CD4-positive, alpha-beta T cell (primary cell): ENCODE data around the gene GPRASP3. TPM values are rescaled to one million over a fixed set of nuclear protein-coding genes. Genes with fewer than 3 reads are reported as not detected.
A peak's percentile ranks its signal among the peaks of the same experiment; 100 is the strongest.
"Not testable (repeated sequence)": the region's sequence is repeated elsewhere in the genome, so short reads cannot be mapped to it uniquely, and the experiment has no call there.

Experiments used
- ATAC-seq: fragments of 200-7000 bp; cut with Tn5 transposase; one replicate; pipeline ENCODE4 v1.10.0; 2022; ENCODE audit warnings: mild to moderate bottlenecking; ENCODE audit not compliant: poor library complexity
- CTCF ChIA-PET: fragments of 350-600 bp; sonication (Branson Sonifier 250); formaldehyde crosslinking; loops from one replicate; lab custom pipeline; 2021; ENCODE audit warnings: antibody characterized with exemption, inconsistent platforms; lab: Charles Lee
- POLR2A ChIA-PET: fragments of 350-600 bp; sonication (Branson Sonifier 250); formaldehyde crosslinking; loops from one replicate; lab custom pipeline; 2021; ENCODE audit warnings: antibody characterized with exemption, inconsistent platforms; lab: Charles Lee
- DNase-seq, 14 experiments: peaks; one replicate each; pipeline ENCODE4 v3.0.0-alpha.2; 2013 to 2020; ENCODE audit warnings: mixed read lengths in 2 of 14
- H3K27ac ChIP-seq, 2 donors: one replicate each; pipeline versions ENCODE4 v1.5.1 to v1.7.0; 2013; ENCODE audit warnings: low read length in 2 of 2, low read depth in 1 of 2, mild to moderate bottlenecking in 1 of 2
- H3K27me3 ChIP-seq, 2 experiments: 1 replicate in 1 of 2; 2 replicates in 1 of 2; pipeline versions ENCODE4 v1.6.1 to v1.7.0; 2013; ENCODE audit warnings: low read length in 2 of 2, control low read depth in 1 of 2, mild to moderate bottlenecking in 1 of 2, moderate library complexity in 1 of 2; ENCODE audit not compliant: insufficient read depth in 2 of 2, control insufficient read depth in 1 of 2
- H3K36me3 ChIP-seq: one replicate; pipeline ENCODE4 v1.6.1; 2013; ENCODE audit warnings: low read length, control low read depth; ENCODE audit not compliant: insufficient read depth
- H3K4me1 ChIP-seq: one replicate; pipeline ENCODE4 v1.6.1; 2013; ENCODE audit warnings: low read length, control low read depth; ENCODE audit not compliant: insufficient read depth
- H3K4me3 ChIP-seq: one replicate; pipeline ENCODE4 v1.5.1; 2013; ENCODE audit warnings: mild to moderate bottlenecking, low read length, moderate library complexity
- H3K9me3 ChIP-seq, 2 experiments: 1 replicate in 1 of 2; 2 replicates in 1 of 2; pipeline versions ENCODE4 v1.6.1 to v1.7.0; 2013; ENCODE audit warnings: low read length in 2 of 2, mild to moderate bottlenecking in 2 of 2, control low read depth in 1 of 2, moderate library complexity in 1 of 2; ENCODE audit not compliant: control insufficient read depth in 1 of 2, insufficient read depth in 1 of 2
- H3K27ac Mint-ChIP-seq: one replicate; pipeline ENCODE4 v1.8.0; 2020; ENCODE audit warnings: mixed read lengths
- H3K27me3 Mint-ChIP-seq: one replicate; pipeline ENCODE4 v1.8.0; 2021; ENCODE audit warnings: mixed read lengths
- H3K36me3 Mint-ChIP-seq: one replicate; pipeline ENCODE4 v1.8.0; 2021; ENCODE audit warnings: low read depth, mixed read lengths
- H3K4me1 Mint-ChIP-seq: one replicate; pipeline ENCODE4 v1.8.0; 2021; ENCODE audit warnings: low read depth, mixed read lengths
- H3K4me3 Mint-ChIP-seq: one replicate; pipeline ENCODE4 v1.8.0; 2020; ENCODE audit warnings: mild to moderate bottlenecking, mixed read lengths
- H3K9me3 Mint-ChIP-seq: one replicate; pipeline ENCODE4 v1.8.0; 2020; ENCODE audit warnings: mixed read lengths
- CTCF ChIP-seq: fragments of 200-600 bp; IDR thresholded peaks from one replicate; pipeline ENCODE4 v1.8.0; 2022; ENCODE audit warnings: antibody characterized with exemption, mild to moderate bottlenecking
- intact Hi-C, 2 experiments: fragments of 100-400 bp; cut with DNase I in 1 of 2; cut with micrococcal nuclease in 1 of 2; formaldehyde crosslinking; loops; one replicate each; pipeline versions ENCODE4 v1.15.1 to v1.9.0; 2023 to 2025; cut with DNase I, micrococcal nuclease
- total RNA-seq, 174 experiments: library from RNA in 2 of 174; stranded (reverse) in 2 of 174; gene quantifications; one replicate each; pipeline ENCODE4 v1.2.3 and lab custom pipeline; 2021 to 2026

GPRASP3 gene
- total RNA-seq, 2 experiments from 2014 or later = 1.5 to 2.6 TPM

- H3K9me3 Mint-ChIP-seq = no peaks in the 10 kb centered on the region
- CTCF ChIA-PET = no interaction called here
- peaks cover 6% of the 10 kb centered on the region for H3K36me3 Mint-ChIP-seq
- H3K27me3 Mint-ChIP-seq = peaks cover 10% of the 10 kb centered on the region
- Histone ChIP-seq H3K36me3 (no peaks in the 10 kb centered on the region), H3K27me3 (peaks cover 0 to 5% of the 10 kb centered on the region in 2 experiments), H3K4me3 (no peak overlapping the region), H3K27ac (no peak overlapping the region), H3K4me1 (peaks cover 19% of the 10 kb centered on the region), H3K9me3 (no peaks in the 10 kb centered on the region)
- POLR2A ChIA-PET = no interaction called here
- intact Hi-C loops = loop anchor here in 1 of 2 experiments (5.0 kb wide), 2 partner anchors 54 to 784 kb away; partner anchors contain the start of gene ZMAT1
- no peak overlapping the region for H3K27ac Mint-ChIP-seq
- DNase-seq (no peak), ATAC-seq (no peak)
- H3K4me3 Mint-ChIP-seq = no peak overlapping the region
- TF ChIP-seq CTCF = no peak
- H3K4me1 Mint-ChIP-seq = peaks cover 25% of the 10 kb centered on the region
These were observed 4.6 kb upstream of the GPRASP3 start for GRCh38 chrX:102715967-102716366.

GRCh38 chrX:102721169-102721506 lies 595 bp downstream of the GPRASP3 start:
- ATAC-seq = not testable (repeated sequence)
- peaks cover 13% of the 10 kb centered on the region for H3K4me1 Mint-ChIP-seq
- intact Hi-C loops = loop anchor here in 1 of 2 experiments (10.0 kb wide), 1 partner anchor 66 kb away; the partner anchor contains the start of gene GPRASP1

DNA sequence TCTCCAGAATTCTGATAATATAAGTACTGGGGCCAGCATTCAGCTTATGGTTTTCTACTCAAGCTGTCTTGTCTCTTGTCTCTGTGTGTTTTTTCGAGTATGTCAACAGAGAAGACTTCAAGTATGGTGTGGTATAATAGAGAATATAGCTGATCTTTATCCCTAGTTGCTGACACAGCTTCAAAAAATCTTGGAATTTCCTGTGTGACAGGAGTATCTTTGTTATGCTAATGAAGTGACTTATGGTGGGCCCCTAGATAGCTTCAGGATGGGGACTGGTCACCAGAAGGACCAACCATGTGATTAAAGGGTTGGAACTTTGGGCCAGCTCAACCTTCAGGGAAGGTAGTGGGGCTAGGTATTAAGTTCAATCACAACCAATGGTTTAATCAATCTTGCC lies 2.9 kb downstream of the GPRASP3 start:
- no peaks in the 10 kb centered on the region for H3K9me3 Mint-ChIP-seq
- TF ChIP-seq CTCF = no peak
- ATAC-seq (no peak), DNase-seq (no peak)
- H3K4me3 ChIP-seq = no peak overlapping the region
- H3K27me3 Mint-ChIP-seq = no peaks in the 10 kb centered on the region
- no peaks in the 10 kb centered on the region for H3K9me3 ChIP-seq
- CTCF ChIA-PET = no interaction called here
- H3K27me3 ChIP-seq = no peaks in the 10 kb centered on the region
- no peak overlapping the region for H3K4me3 Mint-ChIP-seq
- POLR2A ChIA-PET = no interaction called here
- H3K4me1 Mint-ChIP-seq = peaks cover 13% of the 10 kb centered on the region
- H3K27ac Mint-ChIP-seq = no peak overlapping the region
- no peak overlapping the region for H3K27ac ChIP-seq
- no peaks in the 10 kb centered on the region for H3K36me3 ChIP-seq
- intact Hi-C loops = loop anchor here in 1 of 2 experiments (10.0 kb wide), 1 partner anchor 69 kb away; the partner anchor contains the start of gene GPRASP1
- peaks cover 8% of the 10 kb centered on the region for H3K4me1 ChIP-seq
- peaks cover 11% of the 10 kb centered on the region for H3K36me3 Mint-ChIP-seq

More at GRCh38 chrX:102721169-102721506, 595 bp downstream of the GPRASP3 start:
- CTCF ChIA-PET, H3K4me1 ChIP-seq, H3K27me3 ChIP-seq, H3K36me3 ChIP-seq, DNase-seq, H3K36me3 Mint-ChIP-seq, H3K9me3 ChIP-seq, H3K27me3 Mint-ChIP-seq, H3K27ac Mint-ChIP-seq, H3K9me3 Mint-ChIP-seq, H3K27ac ChIP-seq: not testable (repeated sequence)
- POLR2A ChIA-PET = interaction anchor here (1.4 to 2.1 kb wide), 3 partner anchors 61 to 122 kb away, joined by 5 to 16 read pairs (median 6); partner anchors contain the start of genes ARMCX5 and GPRASP1
- peak overlapping the region; percentile 92 for H3K4me3 Mint-ChIP-seq
- peak overlapping the region; percentile 56 for H3K4me3 ChIP-seq

DNA sequence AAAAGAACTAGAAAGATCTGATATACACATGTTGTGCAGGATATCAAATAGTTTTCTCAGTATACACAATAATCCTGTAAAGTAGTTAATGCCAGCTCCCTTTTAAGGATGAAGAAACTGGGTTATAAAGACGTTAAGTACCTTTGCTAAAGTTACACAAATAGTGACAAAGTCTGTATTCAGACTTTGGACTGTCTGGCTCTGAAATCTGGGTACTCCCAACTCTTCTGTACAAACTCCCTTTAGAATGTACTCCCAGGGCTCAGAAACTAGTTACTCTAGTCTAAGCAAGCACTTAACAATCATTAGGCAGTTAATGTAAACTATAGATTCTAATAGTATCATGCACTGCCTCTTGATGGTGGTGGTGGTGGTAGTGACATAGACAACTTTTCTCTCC lies 7.2 kb downstream of the GPRASP3 start:
- ATAC-seq (no peak), DNase-seq (no peak)
- Mint-ChIP-seq H3K27ac (no peak overlapping the region), H3K4me3 (no peak overlapping the region), H3K4me1 (no peaks in the 10 kb centered on the region), H3K9me3 (no peaks in the 10 kb centered on the region), H3K27me3 (no peaks in the 10 kb centered on the region), H3K36me3 (peaks cover 6% of the 10 kb centered on the region)
- Histone ChIP-seq H3K36me3 (no peaks in the 10 kb centered on the region), H3K9me3 (no peaks in the 10 kb centered on the region), H3K27ac (no peak overlapping the region), H3K4me1 (no peaks in the 10 kb centered on the region), H3K27me3 (no peaks in the 10 kb centered on the region), H3K4me3 (no peak overlapping the region)
- TF ChIP-seq CTCF = no peak
- intact Hi-C loops = loop anchor here in 1 of 2 experiments (10.0 kb wide), 1 partner anchor 73 kb away; the partner anchor contains the start of gene GPRASP1
- ChIA-PET POLR2A (no interaction called here), CTCF (no interaction called here)
